Stimulated activated CD4-positive, alpha-beta T cell treated with anti-CD3 and anti-CD28 coated beads, Interleukin-15, amount 100 ng/mL, for 1 hour (primary cell): ENCODE data around the gene STK32B.

Experiments
- DNase-seq, 2 donors: peaks; one replicate each; pipeline ENCODE4 v3.0.0-alpha.2; 2020; ENCODE audit warnings: low read depth in 1 of 2, low spot score in 1 of 2

Gene STK32B

GRCh38 chr4:5510504-5510903, 459.2 kb downstream of the STK32B start:
- no peak for DNase-seq

DNA sequence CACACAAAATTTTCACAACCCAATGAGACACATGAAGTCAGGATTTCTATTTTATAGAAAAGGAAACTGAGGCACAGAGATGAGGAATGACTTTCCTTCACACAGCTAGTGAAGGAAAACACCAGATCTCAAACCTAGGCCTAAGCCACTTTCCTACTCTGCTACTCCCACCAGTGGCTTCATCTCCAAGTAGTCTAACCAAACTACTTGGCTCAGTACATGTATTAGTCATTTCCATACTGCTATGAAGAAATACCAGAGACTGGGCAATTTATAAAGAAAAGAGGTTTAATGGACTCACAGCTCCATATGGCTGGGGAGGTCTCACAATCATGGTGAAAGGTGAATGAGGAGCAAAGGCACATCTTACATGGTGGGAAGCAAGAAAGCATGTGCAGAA, 460.5 kb downstream of the STK32B start:
- no peak for DNase-seq

- no peak for DNase-seq
Measured at GRCh38 chr4:5515646-5516045, 464.4 kb downstream of the STK32B start.

DNA sequence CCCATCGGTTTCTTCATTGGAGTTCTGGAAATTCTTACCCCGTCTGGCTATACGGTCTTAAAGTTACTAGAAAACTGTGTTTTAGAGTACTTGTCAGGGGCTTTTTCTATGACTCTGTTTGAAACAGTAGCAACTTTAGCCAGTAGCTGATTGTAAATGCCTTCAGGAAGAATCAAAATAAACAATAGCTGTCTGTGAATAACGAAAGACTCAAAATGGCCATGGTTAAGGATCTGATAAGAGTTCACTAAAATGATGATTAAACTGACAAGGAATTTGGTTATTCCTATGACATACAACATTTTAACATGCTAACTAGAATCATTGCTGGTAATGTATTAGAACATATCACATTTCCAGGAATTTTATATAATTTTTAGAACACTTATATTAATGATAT, 466.1 kb downstream of the STK32B start:
- no peak for DNase-seq

- no peak for DNase-seq
Measured at GRCh38 chr4:5524446-5525299, 473.4 kb downstream of the STK32B start.

DNA sequence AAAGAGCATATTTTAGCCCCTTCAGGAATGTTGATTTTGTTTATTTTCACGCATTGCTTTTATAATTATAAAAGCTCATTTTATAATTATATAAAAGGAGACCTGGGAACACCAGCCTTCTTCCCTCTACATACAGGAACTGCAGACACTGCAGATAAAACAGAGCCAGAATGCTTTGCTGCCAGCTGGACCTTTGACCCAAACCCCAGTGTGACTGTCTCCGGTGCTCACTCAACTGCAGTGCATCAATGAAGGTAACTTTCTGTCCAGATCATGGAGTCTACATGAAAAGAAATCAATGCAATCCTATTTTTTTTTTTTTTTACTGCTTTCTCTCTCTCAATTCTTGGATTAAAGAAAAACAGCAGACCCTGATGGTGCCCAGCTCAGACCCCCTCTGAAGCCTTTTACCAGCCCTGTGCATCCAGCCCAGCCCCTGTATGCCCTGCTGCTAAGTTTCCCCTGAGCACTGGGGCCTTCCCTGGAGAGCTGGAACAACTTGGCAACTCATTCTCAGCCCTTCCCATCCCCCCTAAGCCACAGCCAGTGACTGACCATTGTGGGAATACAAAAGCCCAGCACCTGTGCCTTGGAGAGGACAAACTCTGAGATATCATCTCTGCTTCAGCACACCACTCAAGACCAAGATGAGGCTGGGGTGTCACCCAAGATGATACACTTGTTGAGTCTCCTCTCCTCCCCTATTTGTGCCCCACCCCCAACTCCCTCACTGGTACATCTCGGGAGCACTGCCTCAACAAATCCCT, 475.0 kb downstream of the STK32B start:
- no peak for DNase-seq

DNA sequence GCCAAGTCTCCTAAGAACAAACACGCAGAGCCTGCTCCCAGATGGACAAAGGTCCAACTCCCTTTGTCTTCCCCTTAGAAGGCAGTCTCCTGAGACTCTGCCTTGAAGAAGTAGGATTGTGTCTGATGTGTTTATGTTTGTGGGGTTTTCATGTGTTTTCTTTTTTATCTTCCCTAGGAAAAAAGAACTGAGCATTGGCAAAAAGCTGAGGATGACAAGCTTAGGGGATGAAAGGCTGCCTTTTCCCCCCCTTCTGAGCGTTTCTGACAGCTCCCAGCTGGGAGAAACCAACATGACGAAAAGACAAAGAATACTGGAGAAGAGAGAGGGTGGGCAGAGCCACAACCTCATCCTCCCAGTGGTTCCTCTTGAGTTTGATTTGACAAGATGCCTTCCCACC, 475.9 kb downstream of the STK32B start:
- no peak for DNase-seq

GRCh38 chr4:5528031-5528436, 476.8 kb downstream of the STK32B start:
- DNase-seq: no peak

GRCh38 chr4:5532100-5532499, 480.8 kb downstream of the STK32B start:
- DNase-seq: no peak

DNA sequence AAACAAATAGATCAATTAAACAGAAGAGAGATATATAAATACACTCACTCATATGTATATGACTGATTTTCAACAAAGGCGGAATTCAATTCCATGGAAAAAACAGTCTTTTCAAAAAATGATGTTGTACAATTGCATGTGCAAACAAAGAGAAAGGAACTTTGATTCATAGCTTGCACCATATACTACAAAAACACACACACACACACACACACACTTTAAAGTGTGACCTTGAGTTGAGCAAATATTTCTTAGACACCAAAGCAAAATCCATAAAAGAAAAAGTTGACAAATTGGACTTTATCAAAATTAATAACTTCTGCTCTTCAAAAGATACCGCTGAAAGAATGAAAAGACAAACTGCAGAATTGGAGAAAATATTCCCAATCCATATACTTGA, 488.3 kb downstream of the STK32B start:
- DNase-seq: no peak

DNA sequence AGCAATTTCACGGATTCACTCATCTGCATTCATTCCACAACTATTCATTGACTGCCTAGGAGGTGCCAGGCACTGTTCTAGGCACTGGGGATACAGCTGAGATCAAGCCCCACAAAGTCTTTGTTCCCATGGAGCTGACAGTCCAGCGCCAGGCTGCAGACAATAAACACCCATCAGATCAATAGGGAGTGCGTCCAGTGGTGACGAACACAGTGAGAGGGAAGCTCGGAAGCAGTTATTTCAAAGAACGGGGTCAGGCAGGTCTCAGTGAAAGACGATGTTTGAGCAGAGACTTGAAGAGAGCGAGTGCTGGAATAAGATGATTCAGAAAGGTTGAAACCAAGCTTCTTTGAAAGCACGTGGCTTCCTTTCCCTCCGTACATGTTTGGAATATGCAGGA, 489.9 kb downstream of the STK32B start:
- DNase-seq: no peak

DNA sequence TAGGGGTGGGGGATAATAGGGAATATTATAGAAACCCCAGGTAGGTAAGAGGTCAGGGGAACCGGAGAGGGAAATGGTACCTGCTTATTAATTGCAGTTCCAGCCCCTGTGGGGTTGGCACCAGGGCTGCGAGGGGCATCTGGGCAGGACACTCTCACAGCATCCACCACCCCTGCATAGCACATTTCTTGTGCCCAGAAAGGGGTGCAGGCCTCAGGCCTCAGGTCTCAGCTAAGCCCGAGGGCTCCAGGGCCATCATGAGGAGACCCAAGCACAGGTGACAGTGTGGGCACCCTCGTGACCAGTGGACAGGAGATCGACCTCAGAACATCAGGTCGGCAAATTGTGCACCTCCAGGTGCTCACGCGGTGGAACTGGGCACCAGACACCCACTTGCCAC, 492.4 kb downstream of the STK32B start:
- DNase-seq: no peak

GRCh38 chr4:5544762-5545161, 493.5 kb downstream of the STK32B start:
- DNase-seq: no peak

- no peak for DNase-seq
Measured at GRCh38 chr4:5545271-5545670, 494.0 kb downstream of the STK32B start.

DNA sequence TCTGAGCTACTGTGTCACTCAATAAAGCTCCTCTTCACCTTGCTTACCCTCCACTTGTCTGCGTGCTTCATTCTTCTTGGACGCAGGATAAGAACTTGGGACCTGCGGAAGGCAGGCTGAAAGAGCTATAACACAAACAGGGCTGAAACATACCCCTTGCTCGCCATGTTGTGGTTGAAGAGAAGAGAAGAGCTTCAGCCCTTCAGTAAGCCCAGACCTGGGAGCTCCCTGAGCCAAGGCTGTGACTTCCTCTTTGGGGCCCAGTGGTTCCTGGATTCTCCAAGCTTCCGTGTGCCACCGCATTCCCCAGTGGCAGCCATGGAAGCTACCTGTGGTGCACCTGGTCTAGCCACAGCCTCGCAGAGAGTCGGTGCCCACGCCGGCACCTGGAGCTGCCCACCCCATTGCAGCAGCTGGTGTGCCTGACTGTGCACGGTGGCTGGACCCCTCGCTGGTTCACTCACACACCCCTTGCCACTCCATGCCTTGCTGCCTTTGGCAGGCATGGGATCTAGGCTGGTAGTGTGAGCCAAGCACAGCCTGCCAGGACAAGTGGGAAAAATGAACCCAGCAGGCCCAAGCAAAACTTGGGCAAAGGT, 496.5 kb downstream of the STK32B start:
- DNase-seq: no peak
